H9 (cell line): ENCODE data around the gene OR4Q2. TPM values are rescaled to one million over a fixed set of nuclear protein-coding genes. Genes with fewer than 3 reads are reported as not detected.

Source experiments
- DNase-seq: peaks from one replicate; pipeline ENCODE4 v3.0.0-alpha.2; 2017
- H2AFZ ChIP-seq: one replicate; pipeline ENCODE4 v1.6.1; 2013; ENCODE audit warnings: mild to moderate bottlenecking, low read length, control low read depth, moderate library complexity
- H2AK5ac ChIP-seq: 2 replicates; pipeline ENCODE4 v1.6.1; 2013; ENCODE audit warnings: low read length, control low read depth, mixed read lengths; ENCODE audit not compliant: insufficient read length
- H2BK120ac ChIP-seq: one replicate; pipeline ENCODE4 v1.6.1; 2013; ENCODE audit warnings: low read depth, mild to moderate bottlenecking, low read length, control low read depth, inconsistent platforms; ENCODE audit not compliant: poor library complexity, severe bottlenecking
- H2BK12ac ChIP-seq: 2 replicates; pipeline ENCODE4 v1.6.1; 2013; ENCODE audit warnings: low read length, control low read depth, mixed read lengths, low read depth; ENCODE audit not compliant: insufficient read length
- H2BK15ac ChIP-seq: 2 replicates; pipeline ENCODE4 v1.6.1; 2013; ENCODE audit warnings: low read depth, low read length, control low read depth
- H2BK20ac ChIP-seq: one replicate; pipeline ENCODE4 v1.6.1; 2013; ENCODE audit warnings: low read depth, mild to moderate bottlenecking, low read length, control low read depth, inconsistent platforms; ENCODE audit not compliant: poor library complexity, severe bottlenecking
- H2BK5ac ChIP-seq: 2 replicates; pipeline ENCODE4 v1.6.1; 2013; ENCODE audit warnings: low read length, control low read depth, mixed read lengths; ENCODE audit not compliant: insufficient read length
- H3K14ac ChIP-seq: 2 replicates; pipeline ENCODE4 v1.6.1; 2013; ENCODE audit warnings: low read length, control low read depth; ENCODE audit not compliant: insufficient read depth
- H3K18ac ChIP-seq: 2 replicates; pipeline ENCODE4 v1.6.1; 2013; ENCODE audit warnings: low read depth, mild to moderate bottlenecking, mixed read lengths, low read length, control low read depth; ENCODE audit not compliant: insufficient read length
- H3K23ac ChIP-seq: 2 replicates; pipeline ENCODE4 v1.6.1; 2013; ENCODE audit warnings: low read length, control low read depth, mixed read lengths, low read depth; ENCODE audit not compliant: insufficient read length
- H3K23me2 ChIP-seq: 2 replicates; pipeline ENCODE4 v1.6.1; 2013; ENCODE audit warnings: low read depth, mild to moderate bottlenecking, mixed read lengths, low read length, control low read depth; ENCODE audit not compliant: insufficient read length, poor library complexity, severe bottlenecking
- H3K27ac ChIP-seq: 2 replicates; pipeline ENCODE4 v1.5.1; 2013; ENCODE audit warnings: low read length, control low read depth, mixed read lengths, low read depth; ENCODE audit not compliant: insufficient read length
- H3K27me3 ChIP-seq: 2 replicates; pipeline ENCODE4 v1.6.1; 2013; ENCODE audit warnings: low read length, control low read depth, inconsistent platforms; ENCODE audit not compliant: insufficient read depth
- H3K4ac ChIP-seq: 2 replicates; pipeline ENCODE4 v1.6.1; 2013; ENCODE audit warnings: low read depth, mild to moderate bottlenecking, control low read depth, inconsistent platforms, low read length, moderate library complexity
- H3K4me1 ChIP-seq: 2 replicates; pipeline ENCODE4 v1.6.1; 2013; ENCODE audit warnings: low read length, control low read depth, inconsistent platforms; ENCODE audit not compliant: insufficient read depth
- H3K4me2 ChIP-seq: 2 replicates; pipeline ENCODE4 v1.6.1; 2013; ENCODE audit warnings: low read length, control low read depth, mixed read lengths; ENCODE audit not compliant: insufficient read length, insufficient read depth
- H3K56ac ChIP-seq: 2 replicates; pipeline ENCODE4 v1.6.1; 2013; ENCODE audit warnings: low read depth, mild to moderate bottlenecking, mixed read lengths, low read length, control low read depth; ENCODE audit not compliant: insufficient read length
- H3K79me1 ChIP-seq: 2 replicates; pipeline ENCODE4 v1.6.1; 2013; ENCODE audit warnings: low read depth, mild to moderate bottlenecking, moderate library complexity, low read length, control low read depth, inconsistent platforms; ENCODE audit not compliant: insufficient read depth, poor library complexity, severe bottlenecking
- H3K79me2 ChIP-seq: 2 replicates; pipeline ENCODE4 v1.6.1; 2013; ENCODE audit warnings: low read length, control low read depth, inconsistent platforms; ENCODE audit not compliant: insufficient read depth
- H3K9ac ChIP-seq: 2 replicates; pipeline ENCODE4 v1.6.1; 2013; ENCODE audit warnings: low read length, control low read depth, mixed read lengths; ENCODE audit not compliant: insufficient read length; ENCODE audit errors: extremely low read depth
- H3K9me3 ChIP-seq: one replicate; pipeline ENCODE4 v1.6.1; 2013; ENCODE audit warnings: low read depth, low read length, inconsistent platforms; ENCODE audit not compliant: control insufficient read depth
- H3T11ph ChIP-seq: one replicate; pipeline ENCODE4 v1.6.1; 2013; ENCODE audit warnings: mild to moderate bottlenecking, low read length, control low read depth, inconsistent platforms
- H4K20me1 ChIP-seq: one replicate; pipeline ENCODE4 v1.6.1; 2013; ENCODE audit not compliant: control insufficient read depth, insufficient read length, insufficient read depth
- H4K5ac ChIP-seq: 2 replicates; pipeline ENCODE4 v1.6.1; 2013; ENCODE audit warnings: low read depth, mild to moderate bottlenecking, mixed read lengths, low read length, control low read depth; ENCODE audit not compliant: insufficient read length
- H4K8ac ChIP-seq: replicated peaks from 2 replicates; pipeline ENCODE4 v1.6.1; 2013; ENCODE audit warnings: low read length, control low read depth, mixed read lengths, low read depth; ENCODE audit not compliant: insufficient read length
- H4K91ac ChIP-seq: 2 replicates; pipeline ENCODE4 v1.6.1; 2013; ENCODE audit warnings: low read depth, mild to moderate bottlenecking, moderate library complexity, mixed read lengths, low read length, control low read depth; ENCODE audit not compliant: insufficient read length
- H3K27ac Mint-ChIP-seq, 3 experiments: 2 replicates in 2 of 3; 3 replicates in 1 of 3; pipeline ENCODE4 v1.8.0; 2020 to 2021; ENCODE audit warnings: mixed read lengths in 3 of 3, mild to moderate bottlenecking in 1 of 3, moderate library complexity in 1 of 3
- H3K27me3 Mint-ChIP-seq: 2 replicates; pipeline ENCODE4 v1.8.0; 2021; ENCODE audit warnings: low read depth, mild to moderate bottlenecking, moderate library complexity, mixed read lengths
- H3K36me3 Mint-ChIP-seq, 3 experiments: 2 replicates in 2 of 3; 3 replicates in 1 of 3; pipeline ENCODE4 v1.8.0; 2020 to 2021; ENCODE audit warnings: low read depth in 3 of 3, mixed read lengths in 3 of 3; ENCODE audit not compliant: insufficient read depth in 1 of 3
- H3K4me1 Mint-ChIP-seq, 2 experiments: 2 replicates each; pipeline ENCODE4 v1.8.0; 2020; ENCODE audit warnings: mixed read lengths in 2 of 2
- H3K4me3 Mint-ChIP-seq, 2 experiments: 2 replicates in 1 of 2; 3 replicates in 1 of 2; pipeline ENCODE4 v1.8.0; 2020 to 2021; ENCODE audit warnings: mild to moderate bottlenecking in 2 of 2, mixed read lengths in 2 of 2, moderate library complexity in 1 of 2
- H3K9me3 Mint-ChIP-seq, 2 experiments: 2 replicates in 1 of 2; 3 replicates in 1 of 2; pipeline ENCODE4 v1.8.0; 2020; ENCODE audit warnings: mild to moderate bottlenecking in 2 of 2, mixed read lengths in 2 of 2, moderate library complexity in 1 of 2
- WGBS: extraction: QIAGEN DNeasy Blood & Tissue Kit; methylation state at CpG from one replicate; pipeline ENCODE4 v1.1.7; 2013; ENCODE audit warnings: missing lambda C conversion rate, low lambda C conversion rate, mixed read lengths; ENCODE audit not compliant: insufficient read length; ENCODE audit errors: extremely low coverage; 5-methylcytosine and 5-hydroxymethylcytosine counted together
- total RNA-seq: library from RNA; stranded (reverse); gene quantifications from 2 replicates; pipeline ENCODE4 v1.2.1, GENCODE V29; 2021
- TF ChIP-seq, protein P1 (sequence below): fragments of 200-600 bp; sonication (generic); conservative IDR thresholded peaks from 3 replicates; pipeline ENCODE4 v1.8.0; 2021; ENCODE audit warnings: antibody characterized with exemption, mild to moderate bottlenecking

Gene OR4Q2
- total RNA-seq, 1 experiment from 2014 or later = not detected

DNA sequence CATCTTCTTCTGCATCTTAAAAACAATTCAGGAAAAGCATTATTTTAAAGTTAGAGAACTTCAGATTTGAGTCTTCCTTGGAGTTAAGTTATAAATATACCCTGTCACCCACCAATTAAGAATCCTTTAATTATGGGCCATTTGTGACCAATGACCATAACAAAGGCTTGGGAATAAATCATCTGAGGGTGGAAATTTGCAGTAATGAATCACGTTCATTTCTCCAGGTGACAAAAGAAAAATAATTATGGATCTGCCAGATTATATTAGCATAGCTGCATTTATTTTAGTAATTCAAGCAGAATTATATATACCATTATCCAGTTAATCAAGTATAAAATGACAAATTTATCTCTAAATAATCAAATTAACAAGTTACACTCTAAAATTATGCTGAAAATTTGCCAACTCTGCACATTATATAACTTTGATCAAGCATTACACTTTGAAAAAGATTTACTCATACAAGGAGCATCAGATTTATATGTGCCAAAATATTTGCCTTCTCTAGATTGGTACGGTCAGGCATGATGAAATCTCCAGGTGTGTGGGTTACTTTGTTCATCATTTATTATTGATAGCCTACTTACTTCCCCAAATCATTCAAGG is 17.4 kb downstream of the OR4Q2 start, which contains the start of gene OR4K14:
TSS of gene OR4K14 (minus strand) at position 51 of the 609 bp plus-strand sequence. CDS start 4,114 bp downstream, outside the sequence.
- Histone ChIP-seq H2BK20ac (no peak within 1 kb of the TSS), H3K9me3 (peaks cover 58% of the 10 kb centered on the region), H3K9ac (no peak within 1 kb of the TSS), H3K18ac (no peak within 1 kb of the TSS), H3K23ac (no peak within 1 kb of the TSS), H2AK5ac (no peak within 1 kb of the TSS), H3K27ac (no peak within 1 kb of the TSS), H4K20me1 (no peaks in the 10 kb centered on the region), H3K79me2 (no peaks in the 10 kb centered on the region), H3K79me1 (no peaks in the 10 kb centered on the region), H3T11ph (no peak within 1 kb of the TSS), H4K5ac (no peak within 1 kb of the TSS), H2BK5ac (no peak within 1 kb of the TSS), H3K4ac (no peak within 1 kb of the TSS), H4K8ac (no peak within 1 kb of the TSS), H3K23me2 (no peaks in the 10 kb centered on the region), H3K4me1 (no peaks in the 10 kb centered on the region), H3K56ac (no peak within 1 kb of the TSS), H3K14ac (no peak within 1 kb of the TSS), H2AFZ (no peak within 1 kb of the TSS), H2BK120ac (no peak within 1 kb of the TSS), H2BK15ac (no peak within 1 kb of the TSS), H4K91ac (no peak within 1 kb of the TSS), H3K27me3 (no peaks in the 10 kb centered on the region), H2BK12ac (no peak within 1 kb of the TSS), H3K4me2 (no peak within 1 kb of the TSS)
- WGBS = no CpG with 5 or more reads among the region's 2 CpGs
- Mint-ChIP-seq H3K4me1 (no peaks in the 10 kb centered on the region), H3K27ac (no peak within 1 kb of the TSS), H3K27me3 (no peaks in the 10 kb centered on the region), H3K36me3 (peaks cover 0 to 15% (median 3%) of the 10 kb centered on the region in 3 experiments; a peak in 5 of 7 replicates), H3K9me3 (peaks cover 81 to 88% of the 10 kb centered on the region in 2 experiments), H3K4me3 (no peak within 1 kb of the TSS)
- no peak for DNase-seq
- TF ChIP-seq, protein P1, sequence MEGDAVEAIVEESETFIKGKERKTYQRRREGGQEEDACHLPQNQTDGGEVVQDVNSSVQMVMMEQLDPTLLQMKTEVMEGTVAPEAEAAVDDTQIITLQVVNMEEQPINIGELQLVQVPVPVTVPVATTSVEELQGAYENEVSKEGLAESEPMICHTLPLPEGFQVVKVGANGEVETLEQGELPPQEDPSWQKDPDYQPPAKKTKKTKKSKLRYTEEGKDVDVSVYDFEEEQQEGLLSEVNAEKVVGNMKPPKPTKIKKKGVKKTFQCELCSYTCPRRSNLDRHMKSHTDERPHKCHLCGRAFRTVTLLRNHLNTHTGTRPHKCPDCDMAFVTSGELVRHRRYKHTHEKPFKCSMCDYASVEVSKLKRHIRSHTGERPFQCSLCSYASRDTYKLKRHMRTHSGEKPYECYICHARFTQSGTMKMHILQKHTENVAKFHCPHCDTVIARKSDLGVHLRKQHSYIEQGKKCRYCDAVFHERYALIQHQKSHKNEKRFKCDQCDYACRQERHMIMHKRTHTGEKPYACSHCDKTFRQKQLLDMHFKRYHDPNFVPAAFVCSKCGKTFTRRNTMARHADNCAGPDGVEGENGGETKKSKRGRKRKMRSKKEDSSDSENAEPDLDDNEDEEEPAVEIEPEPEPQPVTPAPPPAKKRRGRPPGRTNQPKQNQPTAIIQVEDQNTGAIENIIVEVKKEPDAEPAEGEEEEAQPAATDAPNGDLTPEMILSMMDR = no peak
